Ascending aorta (tissue), 2 donors: ENCODE results near the gene IL17B. TPM values are rescaled to one million over a fixed set of nuclear protein-coding genes. Genes with fewer than 3 reads are reported as not detected.

ENCODE experiments used
- DNase-seq, 2 donors: peaks; one replicate each; pipeline ENCODE4 v3.0.0-alpha.2; 2019; ENCODE audit warnings: low spot score in 2 of 2
- H3K27ac ChIP-seq, 2 donors: fragments of 200-600 bp; sonication (generic); one replicate each; pipeline ENCODE4 v1.5.1; 2016 to 2017; ENCODE audit warnings: mild to moderate bottlenecking in 1 of 2
- H3K27me3 ChIP-seq: fragments of 200-600 bp; sonication (generic); one replicate; pipeline ENCODE4 v1.5.1; 2017
- H3K36me3 ChIP-seq, 2 donors: fragments of 200-600 bp; sonication (generic); one replicate each; pipeline ENCODE4 v1.5.1; 2016
- H3K4me1 ChIP-seq, 2 donors: fragments of 200-600 bp; sonication (generic); one replicate each; pipeline ENCODE4 v1.5.1; 2016 to 2017; ENCODE audit warnings: mild to moderate bottlenecking in 1 of 2
- H3K4me3 ChIP-seq, 2 donors: fragments of 200-600 bp; sonication (generic); one replicate each; pipeline ENCODE4 v1.5.1; 2016 to 2017; ENCODE audit warnings: mild to moderate bottlenecking in 1 of 2
- H3K9me3 ChIP-seq, 2 donors: fragments of 200-600 bp; sonication (generic); one replicate each; pipeline ENCODE4 v1.5.1; 2016
- CTCF ChIP-seq, 3 experiments: fragments of 200-600 bp in 2 of 3; fragments of 450-650 bp in 1 of 3; sonication (generic) in 2 of 3; IDR thresholded peaks; one replicate each; pipeline ENCODE4 v1.5.1; 2016 to 2019; ENCODE audit warnings: antibody characterized with exemption in 3 of 3, mild to moderate bottlenecking in 1 of 3, moderate library complexity in 1 of 3
- intact Hi-C: fragments of 100-400 bp; cut with DNase I; formaldehyde crosslinking; loops from one replicate; pipeline ENCODE4 v1.15.1; 2023
- total RNA-seq: library from RNA; depleted of rRNA; stranded (reverse); fragments of >200 nt; gene quantifications from one replicate; pipeline ENCODE4 v1.1.0, GENCODE V29; 2016

The IL17B gene
- total RNA-seq, 1 donor from 2014 or later = 46.8 TPM

- Histone ChIP-seq H3K4me3 (peak overlapping the region; percentile 13 to 87), H3K9me3 (no peaks in the 10 kb centered on the region), H3K36me3 (peaks cover 94 to 96% of the 10 kb centered on the region in 2 donors), H3K27ac (peak overlapping the region; percentile 88 to 90), H3K4me1 (peaks cover 25 to 64% of the 10 kb centered on the region in 2 donors), H3K27me3 (no peaks in the 10 kb centered on the region)
- intact Hi-C loops = loop anchor here (1.0 to 10.0 kb wide), 2 partner anchors 8 to 947 kb away; no protein-coding TSS in a partner anchor
- no peak for DNase-seq
- TF ChIP-seq CTCF (IDR thresholded peaks at IDR 0.05) = no peak
These were observed 42.7 kb upstream of the IL17B start for GRCh38 chr5:149421834-149422233.

- no peak for TF ChIP-seq CTCF (IDR thresholded peaks at IDR 0.05)
- Histone ChIP-seq H3K9me3 (no peaks in the 10 kb centered on the region), H3K4me3 (peak overlapping the region; percentile 13 to 87), H3K27me3 (no peaks in the 10 kb centered on the region), H3K27ac (peak overlapping the region; percentile 88 to 90), H3K4me1 (peaks cover 26 to 66% of the 10 kb centered on the region in 2 donors), H3K36me3 (peaks cover 92 to 93% of the 10 kb centered on the region in 2 donors)
- intact Hi-C loops = loop anchor here (1.0 to 10.0 kb wide), 2 partner anchors 9 to 947 kb away; no protein-coding TSS in a partner anchor
- DNase-seq = no peak
These were observed 42.2 kb upstream of the IL17B start for GRCh38 chr5:149421372-149421685.

GRCh38 chr5:149420545-149421371, 41.7 kb upstream of the IL17B start:
- DNase-seq = peak in 1 of 2 donors; percentile 78
- intact Hi-C loops = loop anchor here (1.0 to 10.0 kb wide), 2 partner anchors 10 to 946 kb away; no protein-coding TSS in a partner anchor
- Histone ChIP-seq H3K27ac (peak overlapping the region; percentile 88 to 90), H3K4me3 (peak overlapping the region; percentile 34 to 87), H3K9me3 (no peaks in the 10 kb centered on the region), H3K4me1 (peaks cover 28 to 70% of the 10 kb centered on the region in 2 donors), H3K27me3 (no peaks in the 10 kb centered on the region), H3K36me3 (peaks cover 92 to 93% of the 10 kb centered on the region in 2 donors)
- TF ChIP-seq CTCF (IDR thresholded peaks at IDR 0.05) = no peak

- intact Hi-C loops = loop anchor here (10.0 kb wide), 1 partner anchor 945 kb away; no protein-coding TSS in a partner anchor
- peak overlapping the region; percentile 88 to 90 for H3K27ac ChIP-seq
- H3K4me1 ChIP-seq = peaks cover 28 to 74% of the 10 kb centered on the region in 2 donors
- H3K36me3 ChIP-seq = peaks cover 92 to 93% of the 10 kb centered on the region in 2 donors
- no peaks in the 10 kb centered on the region for H3K9me3 ChIP-seq
- no peak for TF ChIP-seq CTCF (IDR thresholded peaks at IDR 0.05)
- no peak for DNase-seq
- no peaks in the 10 kb centered on the region for H3K27me3 ChIP-seq
- H3K4me3 ChIP-seq = peak overlapping the region; percentile 34 to 87
These were observed 40.9 kb upstream of the IL17B start for GRCh38 chr5:149419859-149420544.

- Histone ChIP-seq H3K27ac (peak overlapping the region; percentile 88 to 90), H3K4me1 (peaks cover 28 to 73% of the 10 kb centered on the region in 2 donors), H3K27me3 (no peaks in the 10 kb centered on the region), H3K36me3 (peaks cover 92% of the 10 kb centered on the region in 2 donors), H3K9me3 (no peaks in the 10 kb centered on the region), H3K4me3 (peak overlapping the region; percentile 34 to 87)
- intact Hi-C loops = no loop called here
- no peak for TF ChIP-seq CTCF (IDR thresholded peaks at IDR 0.05)
- DNase-seq = no peak
These were observed 40.4 kb upstream of the IL17B start for GRCh38 chr5:149419532-149419858.
